Gastrocnemius medialis (tissue), 4 donors: ENCODE data around the gene LRRIQ3.

Experiments
- CTCF ChIP-seq, 5 experiments: fragments of 450-650 bp in 3 of 5; fragments of 200-600 bp in 2 of 5; sonication (generic) in 2 of 5; IDR thresholded peaks in 4 of 5; conservative IDR thresholded peaks in 1 of 5; 1 replicate in 4 of 5; 2 replicates in 1 of 5; pipeline ENCODE4 v1.5.1; 2016 to 2019; ENCODE audit warnings: antibody characterized with exemption in 5 of 5, mild to moderate bottlenecking in 3 of 5, moderate library complexity in 3 of 5
- POLR2A ChIP-seq, 2 donors: fragments of 450-650 bp; IDR thresholded peaks; one replicate each; pipeline ENCODE4 v1.6.1; 2017; ENCODE audit warnings: antibody characterized with exemption in 2 of 2, mild to moderate bottlenecking in 2 of 2, moderate library complexity in 2 of 2

GRCh38 chr1:74180490-74180889 lies 17.5 kb downstream of the LRRIQ3 start:
- no peak for TF ChIP-seq CTCF (IDR thresholded peaks at IDR 0.05 in 4 of 5, conservative IDR thresholded peaks at IDR 0.05 in 1 of 5)
- no peak for TF ChIP-seq POLR2A (IDR thresholded peaks at IDR 0.05)
